Suprapubic skin (tissue), 4 donors: ENCODE results near the gene IGFBP7.

Experiments
- EP300 ChIP-seq: sonication (generic); formaldehyde crosslinking; IDR thresholded peaks from one replicate; pipeline ENCODE4 v1.6.1; 2017; ENCODE audit warnings: antibody characterized with exemption
- POLR2AphosphoS5 ChIP-seq, 3 donors: sonication (generic); formaldehyde crosslinking; IDR thresholded peaks; one replicate each; pipeline ENCODE4 v1.6.1; 2017; ENCODE audit warnings: antibody characterized with exemption in 3 of 3

DNA sequence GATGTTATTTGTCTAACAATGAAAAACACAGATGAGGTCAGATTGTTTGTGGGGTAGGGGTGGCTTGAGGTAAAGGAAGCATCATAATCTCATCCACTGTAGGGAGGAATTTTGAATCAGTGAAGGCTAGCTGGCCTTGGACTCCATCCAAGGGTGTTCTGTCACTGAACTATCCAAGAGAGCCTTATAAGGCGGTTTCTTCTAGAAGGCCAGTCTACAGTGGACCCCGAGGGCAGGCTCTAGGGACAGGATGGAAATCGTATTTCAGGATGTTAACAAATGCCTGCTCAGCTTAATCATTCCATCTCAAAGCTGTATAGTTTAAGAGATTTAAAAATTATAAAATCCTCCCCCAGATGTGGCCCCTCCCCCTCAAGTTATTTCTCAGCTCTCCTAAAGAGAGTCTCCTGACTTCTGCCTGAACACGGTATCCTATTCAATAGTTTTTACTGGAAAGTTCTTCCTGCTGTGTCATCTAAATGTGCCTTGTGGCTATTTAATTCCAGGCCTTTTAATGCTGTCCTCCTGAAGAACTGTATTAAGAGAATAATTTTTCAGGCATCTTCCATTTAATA, 8.0 kb downstream of the IGFBP7 start:
- TF ChIP-seq POLR2AphosphoS5 (IDR thresholded peaks at IDR 0.05) (no peak), EP300 (no peak)
